HEK293 (cell line): Measurements from ENCODE around the gene PARD6G.

Experiments
- CTCF ChIA-PET: fragments of 350-600 bp; formaldehyde crosslinking; extraction: SDS; loops from one replicate; lab custom pipeline; 2021; ENCODE audit warnings: antibody characterized with exemption; lab: Yijun Ruan, JAX
- POLR2A ChIA-PET: fragments of 300-600 bp; formaldehyde crosslinking; extraction: SDS; loops from one replicate; lab custom pipeline; 2020; ENCODE audit warnings: antibody characterized with exemption, inconsistent platforms; lab: Yijun Ruan, JAX
- H3K27ac ChIP-seq: fragments of 200-500 bp; sonication (Bioruptor generic); 2 replicates; pipeline ENCODE4 v1.5.1; 2014; ENCODE audit warnings: low read depth, low read length, control low read depth, inconsistent platforms; ENCODE audit errors: extremely low read depth
- H3K36me3 ChIP-seq, 2 experiments: fragments of 200-500 bp in 1 of 2; sonication (Bioruptor generic) in 1 of 2; 1 replicate in 1 of 2; 2 replicates in 1 of 2; pipeline ENCODE4 v1.5.1; 2014 to 2017; ENCODE audit warnings: inconsistent platforms in 2 of 2, low read length in 2 of 2; ENCODE audit not compliant: control insufficient read depth in 2 of 2, insufficient read depth in 1 of 2
- H3K4me1 ChIP-seq: fragments of 200-500 bp; sonication (Bioruptor generic); 2 replicates; pipeline ENCODE4 v1.5.1; 2014; ENCODE audit warnings: mild to moderate bottlenecking, low read length, inconsistent platforms; ENCODE audit not compliant: control insufficient read depth, insufficient read depth
- H3K4me3 ChIP-seq: 2 replicates; pipeline ENCODE4 v1.5.1; 2011; ENCODE audit warnings: low read depth, mild to moderate bottlenecking, control low read depth, low read length, moderate library complexity
- H3K9me3 ChIP-seq: fragments of 200-500 bp; sonication (Bioruptor generic); 2 replicates; pipeline ENCODE4 v1.5.1; 2014; ENCODE audit warnings: low read depth, low read length, inconsistent platforms; ENCODE audit not compliant: control insufficient read depth, insufficient read depth
- AEBP2 ChIP-seq: fragments of 450-650 bp; formaldehyde crosslinking; IDR thresholded peaks from 2 replicates; pipeline ENCODE4 v1.5.1; 2016; ENCODE audit warnings: missing biosample characterization, missing genetic modification characterization, borderline replicate concordance
- HOXD13 ChIP-seq: sonication (generic); formaldehyde crosslinking; IDR thresholded peaks from 2 replicates; pipeline ENCODE4 v1.8.0; 2022; ENCODE audit warnings: missing genetic modification reagents, borderline replicate concordance
- INSM2 ChIP-seq: fragments of 450-650 bp; formaldehyde crosslinking; IDR thresholded peaks from 2 replicates; pipeline ENCODE4 v1.5.1; 2016; ENCODE audit warnings: missing biosample characterization, missing genetic modification characterization
- MYNN ChIP-seq: fragments of 450-650 bp; formaldehyde crosslinking; IDR thresholded peaks from 2 replicates; pipeline ENCODE4 v1.5.1; 2016; ENCODE audit warnings: missing biosample characterization, missing genetic modification characterization, borderline replicate concordance
- OSR2 ChIP-seq: fragments of 450-650 bp; formaldehyde crosslinking; IDR thresholded peaks from 2 replicates; pipeline ENCODE4 v1.5.1; 2016; ENCODE audit warnings: missing biosample characterization, missing genetic modification characterization
- SCRT2 ChIP-seq: fragments of 450-650 bp; formaldehyde crosslinking; IDR thresholded peaks from 2 replicates; pipeline ENCODE4 v1.5.1; 2016; ENCODE audit warnings: missing biosample characterization, missing genetic modification characterization
- ZFP41 ChIP-seq: fragments of 450-650 bp; formaldehyde crosslinking; IDR thresholded peaks from 2 replicates; pipeline ENCODE4 v1.5.1; 2016; ENCODE audit warnings: missing biosample characterization, missing genetic modification characterization, borderline replicate concordance
- ZNF140 ChIP-seq: fragments of 450-650 bp; formaldehyde crosslinking; IDR thresholded peaks from 2 replicates; pipeline ENCODE4 v1.5.1; 2016; ENCODE audit warnings: missing biosample characterization, missing genetic modification characterization
- ZNF16 ChIP-seq: fragments of 450-650 bp; formaldehyde crosslinking; IDR thresholded peaks from 2 replicates; pipeline ENCODE4 v1.5.1; 2016; ENCODE audit warnings: low read depth, missing biosample characterization, missing genetic modification characterization
- ZNF175 ChIP-seq: fragments of 450-650 bp; formaldehyde crosslinking; IDR thresholded peaks from 2 replicates; pipeline ENCODE4 v1.5.1; 2016; ENCODE audit warnings: missing biosample characterization, missing genetic modification characterization
- ZNF23 ChIP-seq: fragments of 450-650 bp; formaldehyde crosslinking; IDR thresholded peaks from 2 replicates; pipeline ENCODE4 v1.5.1; 2016; ENCODE audit warnings: missing biosample characterization, missing genetic modification characterization, borderline replicate concordance
- ZNF274 ChIP-seq, 2 experiments: fragments of 200-500 bp in 1 of 2; fragments of 450-650 bp in 1 of 2; sonication (Bioruptor generic) in 1 of 2; formaldehyde crosslinking in 1 of 2; IDR thresholded peaks; 2 replicates each; pipeline versions ENCODE4 v1.5.1 to v1.6.1; 2014 to 2016; ENCODE audit warnings: borderline replicate concordance in 1 of 2, inconsistent platforms in 1 of 2, low read length in 1 of 2, missing biosample characterization in 1 of 2, missing genetic modification characterization in 1 of 2
- ZNF394 ChIP-seq: fragments of 450-650 bp; formaldehyde crosslinking; IDR thresholded peaks from 2 replicates; pipeline ENCODE4 v1.5.1; 2016; ENCODE audit warnings: missing biosample characterization, missing genetic modification characterization, mild to moderate bottlenecking, moderate library complexity, borderline replicate concordance
- ZNF398 ChIP-seq: fragments of 450-650 bp; formaldehyde crosslinking; IDR thresholded peaks from 2 replicates; pipeline ENCODE4 v1.5.1; 2017; ENCODE audit warnings: missing biosample characterization, missing genetic modification characterization
- ZNF433 ChIP-seq: fragments of 450-650 bp; formaldehyde crosslinking; IDR thresholded peaks from 2 replicates; pipeline ENCODE4 v1.5.1; 2016; ENCODE audit warnings: missing biosample characterization, missing genetic modification characterization, low read depth
- ZNF510 ChIP-seq: fragments of 450-650 bp; formaldehyde crosslinking; IDR thresholded peaks from 2 replicates; pipeline ENCODE4 v1.5.1; 2018; ENCODE audit warnings: mild to moderate bottlenecking, missing genetic modification characterization, missing biosample characterization; ENCODE audit not compliant: insufficient replicate concordance
- ZNF596 ChIP-seq: fragments of 450-650 bp; IDR thresholded peaks from 2 replicates; pipeline ENCODE4 v1.5.0; 2018; ENCODE audit warnings: missing biosample characterization, mild to moderate bottlenecking, missing genetic modification characterization, moderate library complexity
- ZNF621 ChIP-seq: fragments of 450-650 bp; formaldehyde crosslinking; IDR thresholded peaks from 2 replicates; pipeline ENCODE4 v1.5.1; 2017; ENCODE audit warnings: missing biosample characterization, missing genetic modification characterization
- ZNF626 ChIP-seq: fragments of 450-650 bp; sonication (Bioruptor Pico); formaldehyde crosslinking; IDR thresholded peaks from 2 replicates; pipeline ENCODE4 v1.5.1; 2018; ENCODE audit warnings: missing biosample characterization, missing genetic modification characterization, inconsistent platforms
- ZNF645 ChIP-seq: fragments of 450-650 bp; formaldehyde crosslinking; IDR thresholded peaks from 2 replicates; pipeline ENCODE4; 2016; ENCODE audit warnings: missing biosample characterization, missing genetic modification characterization
- TF ChIP-seq, protein P1 (sequence below): fragments of 450-650 bp; formaldehyde crosslinking; IDR thresholded peaks from 2 replicates; pipeline ENCODE4 v1.5.1; 2016; ENCODE audit warnings: missing biosample characterization, missing genetic modification characterization, borderline replicate concordance

PARD6G gene

DNA sequence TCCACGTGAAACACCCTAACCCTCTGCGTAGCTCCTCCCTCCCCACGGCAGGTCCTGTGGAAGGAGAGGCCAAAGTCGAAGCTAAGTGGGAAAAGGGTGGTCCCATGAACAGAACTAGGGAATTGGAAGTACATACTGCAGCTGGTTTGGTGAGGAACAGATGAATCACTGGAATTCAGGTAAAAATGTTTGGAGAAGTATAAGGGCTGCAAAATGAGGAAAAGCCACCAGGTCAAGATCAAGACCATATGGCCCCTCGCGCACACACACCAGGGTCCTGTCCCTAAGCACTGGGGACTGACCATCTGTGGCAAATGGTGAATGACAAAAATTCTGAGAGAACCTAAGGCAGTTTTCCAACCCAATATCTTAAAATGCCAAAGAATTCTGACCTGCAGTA is 3.1 kb downstream of the PARD6G start:
- Histone ChIP-seq H3K36me3 (no peaks in the 10 kb centered on the region), H3K9me3 (no peaks in the 10 kb centered on the region), H3K4me1 (0 out of 2 replicates have a peak, but pooled peaks cover under 1% of the 10 kb centered on the region), H3K4me3 (no peak overlapping the region), H3K27ac (no peak overlapping the region)
- ChIA-PET CTCF (interaction anchor here (0.5 to 1.2 kb wide), 2 partner anchors 73 to 86 kb away, joined by 3 to 4 read pairs; no protein-coding TSS in a partner anchor), POLR2A (no interaction called here)
- no peak for TF ChIP-seq ZNF626 (tag by site-specific recombination)
- TF ChIP-seq INSM2 (tag by site-specific recombination), result no peak
- TF ChIP-seq ZNF621 (tag by site-specific recombination), result no peak
- TF ChIP-seq ZNF398 (tag by site-specific recombination), result no peak
- no peak for TF ChIP-seq ZFP41 (tag by site-specific recombination)
- no peak for TF ChIP-seq ZNF23 (tag by site-specific recombination)

GRCh38 chr18:80243204-80243603 is 4.1 kb downstream of the PARD6G start:
- CTCF ChIA-PET, result interaction anchor here (1.2 kb wide), 1 partner anchor 85 kb away, joined by 4 read pairs; no protein-coding TSS in a partner anchor
- Histone ChIP-seq H3K9me3 (no peaks in the 10 kb centered on the region), H3K27ac (no peak overlapping the region), H3K4me1 (no peaks in the 10 kb centered on the region), H3K4me3 (no peak overlapping the region), H3K36me3 (no peaks in the 10 kb centered on the region)
- TF ChIP-seq ZNF274 (IDR thresholded peaks at IDR 0.05; ENCODE audit: low read length) (no peak), ZNF274 (tag by site-specific recombination; IDR thresholded peaks at IDR 0.05; ENCODE audit: borderline replicate concordance) (no peak), ZNF394 (tag by site-specific recombination) (no peak), ZNF140 (tag by site-specific recombination) (no peak), AEBP2 (tag by site-specific recombination) (no peak), ZNF510 (tag by site-specific recombination) (no peak), HOXD13 (CRISPR knock-in tag) (no peak), ZNF645 (no peak), ZNF596 (tag by site-specific recombination) (no peak), SCRT2 (tag by site-specific recombination) (no peak), ZNF175 (tag by site-specific recombination) (no peak), OSR2 (tag by site-specific recombination) (no peak), ZNF16 (no peak), ZNF433 (tag by site-specific recombination) (no peak), MYNN (no peak)
- TF ChIP-seq, protein P1, sequence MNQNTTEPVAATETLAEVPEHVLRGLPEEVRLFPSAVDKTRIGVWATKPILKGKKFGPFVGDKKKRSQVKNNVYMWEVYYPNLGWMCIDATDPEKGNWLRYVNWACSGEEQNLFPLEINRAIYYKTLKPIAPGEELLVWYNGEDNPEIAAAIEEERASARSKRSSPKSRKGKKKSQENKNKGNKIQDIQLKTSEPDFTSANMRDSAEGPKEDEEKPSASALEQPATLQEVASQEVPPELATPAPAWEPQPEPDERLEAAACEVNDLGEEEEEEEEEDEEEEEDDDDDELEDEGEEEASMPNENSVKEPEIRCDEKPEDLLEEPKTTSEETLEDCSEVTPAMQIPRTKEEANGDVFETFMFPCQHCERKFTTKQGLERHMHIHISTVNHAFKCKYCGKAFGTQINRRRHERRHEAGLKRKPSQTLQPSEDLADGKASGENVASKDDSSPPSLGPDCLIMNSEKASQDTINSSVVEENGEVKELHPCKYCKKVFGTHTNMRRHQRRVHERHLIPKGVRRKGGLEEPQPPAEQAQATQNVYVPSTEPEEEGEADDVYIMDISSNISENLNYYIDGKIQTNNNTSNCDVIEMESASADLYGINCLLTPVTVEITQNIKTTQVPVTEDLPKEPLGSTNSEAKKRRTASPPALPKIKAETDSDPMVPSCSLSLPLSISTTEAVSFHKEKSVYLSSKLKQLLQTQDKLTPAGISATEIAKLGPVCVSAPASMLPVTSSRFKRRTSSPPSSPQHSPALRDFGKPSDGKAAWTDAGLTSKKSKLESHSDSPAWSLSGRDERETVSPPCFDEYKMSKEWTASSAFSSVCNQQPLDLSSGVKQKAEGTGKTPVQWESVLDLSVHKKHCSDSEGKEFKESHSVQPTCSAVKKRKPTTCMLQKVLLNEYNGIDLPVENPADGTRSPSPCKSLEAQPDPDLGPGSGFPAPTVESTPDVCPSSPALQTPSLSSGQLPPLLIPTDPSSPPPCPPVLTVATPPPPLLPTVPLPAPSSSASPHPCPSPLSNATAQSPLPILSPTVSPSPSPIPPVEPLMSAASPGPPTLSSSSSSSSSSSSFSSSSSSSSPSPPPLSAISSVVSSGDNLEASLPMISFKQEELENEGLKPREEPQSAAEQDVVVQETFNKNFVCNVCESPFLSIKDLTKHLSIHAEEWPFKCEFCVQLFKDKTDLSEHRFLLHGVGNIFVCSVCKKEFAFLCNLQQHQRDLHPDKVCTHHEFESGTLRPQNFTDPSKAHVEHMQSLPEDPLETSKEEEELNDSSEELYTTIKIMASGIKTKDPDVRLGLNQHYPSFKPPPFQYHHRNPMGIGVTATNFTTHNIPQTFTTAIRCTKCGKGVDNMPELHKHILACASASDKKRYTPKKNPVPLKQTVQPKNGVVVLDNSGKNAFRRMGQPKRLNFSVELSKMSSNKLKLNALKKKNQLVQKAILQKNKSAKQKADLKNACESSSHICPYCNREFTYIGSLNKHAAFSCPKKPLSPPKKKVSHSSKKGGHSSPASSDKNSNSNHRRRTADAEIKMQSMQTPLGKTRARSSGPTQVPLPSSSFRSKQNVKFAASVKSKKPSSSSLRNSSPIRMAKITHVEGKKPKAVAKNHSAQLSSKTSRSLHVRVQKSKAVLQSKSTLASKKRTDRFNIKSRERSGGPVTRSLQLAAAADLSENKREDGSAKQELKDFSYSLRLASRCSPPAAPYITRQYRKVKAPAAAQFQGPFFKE, result no peak
- POLR2A ChIA-PET, result no interaction called here
